CD14-positive monocyte (primary cell): ENCODE data around the gene INO80B. TPM values are rescaled to one million over a fixed set of nuclear protein-coding genes. Genes with fewer than 3 reads are reported as not detected.

Experiments
- DNase-seq, 3 donors: peaks; one replicate each; pipeline ENCODE4 v3.0.0-alpha.2; 2011 to 2022
- H2AFZ ChIP-seq: 2 replicates; pipeline ENCODE4 v1.6.0; 2012; ENCODE audit warnings: mild to moderate bottlenecking, low read depth, low read length, inconsistent platforms; ENCODE audit not compliant: insufficient read depth, poor library complexity, severe bottlenecking
- H3K27ac ChIP-seq, 2 donors: 1 replicate in 1 of 2; 2 replicates in 1 of 2; pipeline ENCODE4 v1.5.1; 2012 to 2013; ENCODE audit warnings: low read length in 2 of 2, control low read depth in 1 of 2, inconsistent platforms in 1 of 2, low read depth in 1 of 2, mild to moderate bottlenecking in 1 of 2
- H3K27me3 ChIP-seq, 2 donors: one replicate each; pipeline versions ENCODE4 v1.6.0 to v1.6.1; 2011 to 2013; ENCODE audit warnings: low read length in 2 of 2; ENCODE audit not compliant: control insufficient read depth in 2 of 2, insufficient read depth in 2 of 2
- H3K36me3 ChIP-seq, 2 donors: replicated peaks in 1 of 2; 1 replicate in 1 of 2; 2 replicates in 1 of 2; pipeline versions ENCODE4 v1.5.1 to v1.6.1; 2012 to 2013; ENCODE audit warnings: low read length in 2 of 2, control low read depth in 1 of 2, inconsistent platforms in 1 of 2, mild to moderate bottlenecking in 1 of 2; ENCODE audit not compliant: insufficient read depth in 2 of 2, control insufficient read depth in 1 of 2
- H3K4me1 ChIP-seq, 2 donors: 1 replicate in 1 of 2; 2 replicates in 1 of 2; pipeline versions ENCODE4 v1.5.1 to v1.6.1; 2012 to 2013; ENCODE audit warnings: low read length in 2 of 2, control low read depth in 1 of 2, inconsistent platforms in 1 of 2, mild to moderate bottlenecking in 1 of 2, moderate library complexity in 1 of 2; ENCODE audit not compliant: insufficient read depth in 2 of 2, control insufficient read depth in 1 of 2
- H3K4me2 ChIP-seq: replicated peaks from 2 replicates; pipeline ENCODE3; 2012; ENCODE audit warnings: low read length, moderate library complexity, mild to moderate bottlenecking; ENCODE audit not compliant: poor library complexity, severe bottlenecking; ENCODE audit errors: extremely low read depth
- H3K4me3 ChIP-seq, 3 experiments: fragments of 200-600 bp in 1 of 3; sonication (generic) in 1 of 3; replicated peaks in 1 of 3; 1 replicate in 2 of 3; 2 replicates in 1 of 3; pipeline ENCODE4 v1.5.1; 2011 to 2013; ENCODE audit warnings: low read length in 3 of 3, mild to moderate bottlenecking in 3 of 3, control low read depth in 2 of 3, low read depth in 2 of 3, inconsistent platforms in 1 of 3, moderate library complexity in 1 of 3
- H3K79me2 ChIP-seq: 2 replicates; pipeline ENCODE4 v1.6.0; 2012; ENCODE audit warnings: mild to moderate bottlenecking, control low read depth, inconsistent platforms, low read length, moderate library complexity; ENCODE audit not compliant: insufficient read depth
- H3K9ac ChIP-seq: 2 replicates; pipeline ENCODE4 v1.6.0; 2017; ENCODE audit warnings: low read length, mild to moderate bottlenecking; ENCODE audit not compliant: insufficient read depth, poor library complexity, severe bottlenecking
- H3K9me3 ChIP-seq, 2 donors: replicated peaks in 1 of 2; 1 replicate in 1 of 2; 2 replicates in 1 of 2; pipeline versions ENCODE4 v1.5.1 to v1.6.1; 2012 to 2013; ENCODE audit warnings: low read length in 2 of 2, control low read depth in 1 of 2; ENCODE audit not compliant: control insufficient read depth in 1 of 2, insufficient read depth in 1 of 2
- H4K20me1 ChIP-seq: 2 replicates; pipeline ENCODE4 v1.6.0; 2012; ENCODE audit warnings: mild to moderate bottlenecking, low read length, control low read depth, moderate library complexity; ENCODE audit not compliant: insufficient read depth
- H3K27ac Mint-ChIP-seq, 7 donors: one replicate each; pipeline ENCODE4 v1.8.0; 2020; ENCODE audit warnings: mild to moderate bottlenecking in 7 of 7, mixed read lengths in 7 of 7, moderate library complexity in 6 of 7, inconsistent platforms in 2 of 7
- H3K27me3 Mint-ChIP-seq, 3 donors: one replicate each; pipeline ENCODE4 v1.8.0; 2021 to 2022; ENCODE audit warnings: low read depth in 3 of 3, mild to moderate bottlenecking in 3 of 3, mixed read lengths in 3 of 3, moderate library complexity in 3 of 3, inconsistent platforms in 1 of 3
- H3K36me3 Mint-ChIP-seq, 2 donors: one replicate each; pipeline ENCODE4 v1.8.0; 2020; ENCODE audit warnings: mixed read lengths in 2 of 2, inconsistent platforms in 1 of 2, mild to moderate bottlenecking in 1 of 2
- H3K4me1 Mint-ChIP-seq: one replicate; pipeline ENCODE4 v1.8.0; 2020; ENCODE audit warnings: mild to moderate bottlenecking, mixed read lengths
- H3K4me3 Mint-ChIP-seq, 2 donors: one replicate each; pipeline ENCODE4 v1.8.0; 2020; ENCODE audit warnings: mild to moderate bottlenecking in 2 of 2, mixed read lengths in 2 of 2, moderate library complexity in 1 of 2
- H3K9me3 Mint-ChIP-seq, 7 donors: one replicate each; pipeline ENCODE4 v1.8.0; 2020 to 2022; ENCODE audit warnings: mixed read lengths in 7 of 7, mild to moderate bottlenecking in 6 of 7, moderate library complexity in 6 of 7, inconsistent platforms in 2 of 7
- WGBS: methylation state at CpG from one replicate; pipeline ENCODE4 v1.1.5; 2013; ENCODE audit warnings: missing lambda C conversion rate; ENCODE audit not compliant: insufficient coverage; 5-methylcytosine and 5-hydroxymethylcytosine counted together
- intact Hi-C, 2 donors: fragments of 100-400 bp; cut with micrococcal nuclease; formaldehyde crosslinking; loops; one replicate each; pipeline versions ENCODE4 v1.15.0 to v1.15.1; 2023
- polyA plus RNA-seq, 3 donors: library from polyadenylated mRNA; depleted of rRNA in 1 of 3; unstranded in 2 of 3; stranded (reverse) in 1 of 3; fragments of 300-500 nt in 2 of 3; fragments of >200 nt in 1 of 3; fragmentation: Illumina TruSeq in 2 of 3; gene quantifications; 1 replicate in 2 of 3; 2 replicates in 1 of 3; pipeline ENCODE4 v1.2.3, GENCODE V29; 2012 to 2021
- TF ChIP-seq, protein P1 (sequence below): fragments of 200-600 bp; IDR thresholded peaks from one replicate; pipeline ENCODE4 v1.8.0; 2022; ENCODE audit warnings: antibody characterized with exemption, mild to moderate bottlenecking

Gene INO80B
- polyA plus RNA-seq, 3 donors: 4.8 to 48.7 (median 4.8) TPM

DNA sequence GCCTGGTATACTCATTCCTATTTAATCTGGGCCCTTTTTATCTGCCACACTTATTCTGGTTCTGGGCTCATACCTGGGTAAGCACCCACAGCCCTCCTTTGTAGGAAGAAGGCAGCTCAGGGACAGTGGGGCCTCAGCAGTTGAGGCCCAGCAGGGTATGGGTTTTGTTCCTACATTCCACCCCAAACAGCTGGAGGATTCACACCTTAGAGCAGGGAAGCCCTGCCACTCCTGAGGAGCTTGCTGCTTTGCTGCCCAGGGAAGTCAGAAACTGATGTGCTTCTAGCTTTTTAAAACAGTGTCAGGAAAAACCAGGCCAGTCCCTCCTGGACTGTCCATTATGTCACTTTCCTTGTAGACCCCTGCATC, 45.7 kb downstream of the INO80B start:
- no peak for DNase-seq
- Histone ChIP-seq H3K79me2 (peaks cover 14% of the 10 kb centered on the region), H3K27me3 (peaks cover 51 to 66% of the 10 kb centered on the region in 2 donors), H3K4me3 (no peak overlapping the region), H3K9ac (no peak overlapping the region), H3K4me1 (peaks cover 59 to 65% of the 10 kb centered on the region in 2 donors), H2AFZ (no peak overlapping the region), H3K36me3 (no peaks in the 10 kb centered on the region), H3K9me3 (peaks cover 0 to 20% of the 10 kb centered on the region in 2 donors), H3K27ac (no peak overlapping the region), H4K20me1 (no peaks in the 10 kb centered on the region), H3K4me2 (no peak overlapping the region)
- Mint-ChIP-seq H3K4me3 (peak overlapping the region in 1 of 2 donors; percentile 96), H3K4me1 (peaks cover 62% of the 10 kb centered on the region), H3K27me3 (peaks cover 62 to 77% (median 64%) of the 10 kb centered on the region in 3 donors), H3K9me3 (peaks cover 0 to 27% (median 4%) of the 10 kb centered on the region in 7 donors), H3K27ac (peak overlapping the region in 1 of 7 donors; percentile 18), H3K36me3 (peaks cover 36 to 48% of the 10 kb centered on the region in 2 donors)
- TF ChIP-seq, protein P1, sequence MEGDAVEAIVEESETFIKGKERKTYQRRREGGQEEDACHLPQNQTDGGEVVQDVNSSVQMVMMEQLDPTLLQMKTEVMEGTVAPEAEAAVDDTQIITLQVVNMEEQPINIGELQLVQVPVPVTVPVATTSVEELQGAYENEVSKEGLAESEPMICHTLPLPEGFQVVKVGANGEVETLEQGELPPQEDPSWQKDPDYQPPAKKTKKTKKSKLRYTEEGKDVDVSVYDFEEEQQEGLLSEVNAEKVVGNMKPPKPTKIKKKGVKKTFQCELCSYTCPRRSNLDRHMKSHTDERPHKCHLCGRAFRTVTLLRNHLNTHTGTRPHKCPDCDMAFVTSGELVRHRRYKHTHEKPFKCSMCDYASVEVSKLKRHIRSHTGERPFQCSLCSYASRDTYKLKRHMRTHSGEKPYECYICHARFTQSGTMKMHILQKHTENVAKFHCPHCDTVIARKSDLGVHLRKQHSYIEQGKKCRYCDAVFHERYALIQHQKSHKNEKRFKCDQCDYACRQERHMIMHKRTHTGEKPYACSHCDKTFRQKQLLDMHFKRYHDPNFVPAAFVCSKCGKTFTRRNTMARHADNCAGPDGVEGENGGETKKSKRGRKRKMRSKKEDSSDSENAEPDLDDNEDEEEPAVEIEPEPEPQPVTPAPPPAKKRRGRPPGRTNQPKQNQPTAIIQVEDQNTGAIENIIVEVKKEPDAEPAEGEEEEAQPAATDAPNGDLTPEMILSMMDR: no peak
- intact Hi-C loops: no loop called here

DNA sequence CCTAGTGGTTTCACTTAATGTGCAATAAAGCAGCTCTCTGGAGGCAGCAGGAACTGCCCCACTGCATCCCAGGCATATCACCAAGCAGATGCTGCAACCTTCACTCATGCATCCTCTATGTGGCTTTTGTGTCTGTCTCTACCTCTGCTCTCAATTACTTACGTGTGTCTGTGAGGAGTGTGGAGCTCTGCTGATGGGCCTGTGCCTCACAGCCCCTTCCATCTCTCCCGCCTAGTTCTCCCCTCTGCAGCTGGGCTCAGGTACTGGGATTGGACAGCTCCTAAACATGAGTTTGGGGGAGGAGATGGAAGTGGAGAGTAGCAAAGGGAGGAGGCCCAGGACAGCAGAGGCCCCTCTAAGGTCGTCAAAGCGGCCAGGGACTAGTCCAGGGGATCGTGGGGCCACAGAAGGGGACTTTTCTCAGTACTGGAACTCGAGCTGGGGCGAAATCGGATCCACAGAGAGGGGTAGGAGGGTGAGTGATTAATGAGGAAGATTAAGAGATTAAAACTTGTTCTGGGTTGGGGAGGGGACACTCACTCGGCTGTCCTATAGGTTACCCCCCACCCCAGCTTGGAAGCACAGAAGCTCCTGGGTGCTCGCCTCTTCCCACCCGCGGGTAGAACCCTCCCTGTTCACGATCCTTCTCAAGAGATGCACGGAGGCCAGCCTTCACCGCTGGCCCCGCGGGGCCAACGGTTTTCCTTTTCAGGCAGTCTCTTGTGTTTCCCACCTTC, 46.6 kb downstream of the INO80B start:
- Histone ChIP-seq H3K4me3 (peak overlapping the region in 1 of 3 experiments; percentile 85), H3K27me3 (peaks cover 51 to 60% of the 10 kb centered on the region in 2 donors), H3K36me3 (no peaks in the 10 kb centered on the region), H3K79me2 (peaks cover 21% of the 10 kb centered on the region), H3K9ac (peak overlapping the region; percentile 75), H3K9me3 (peaks cover 0 to 20% of the 10 kb centered on the region in 2 donors), H3K4me1 (peaks cover 69 to 74% of the 10 kb centered on the region in 2 donors), H4K20me1 (no peaks in the 10 kb centered on the region), H3K27ac (no peak overlapping the region), H3K4me2 (peak overlapping the region; percentile 88), H2AFZ (no peak overlapping the region)
- Mint-ChIP-seq H3K27ac (peak overlapping the region in 1 of 7 donors; percentile 34), H3K36me3 (peaks cover 40 to 44% of the 10 kb centered on the region in 2 donors), H3K4me1 (peaks cover 71% of the 10 kb centered on the region), H3K4me3 (peak overlapping the region; percentile 88 to 96), H3K27me3 (peaks cover 57 to 71% (median 58%) of the 10 kb centered on the region in 3 donors), H3K9me3 (peaks cover 0 to 27% (median 4%) of the 10 kb centered on the region in 7 donors)
- WGBS: 77% methylated on average over 9 of the region's 18 CpGs
- TF ChIP-seq, protein P1: no peak
- no peak for DNase-seq
- intact Hi-C loops: no loop called here
